Esophagus muscularis mucosa (tissue), 4 donors: ENCODE results near the gene SOX9. TPM values are rescaled to one million over a fixed set of nuclear protein-coding genes. Genes with fewer than 3 reads are reported as not detected.

Experiments used
- DNase-seq: peaks from one replicate; pipeline ENCODE4 v3.0.0-alpha.2; 2017; ENCODE audit errors: extremely low spot score
- H3K27ac ChIP-seq, 4 donors: fragments of 200-600 bp; sonication (generic); replicated peaks in 1 of 4; 1 replicate in 3 of 4; 2 replicates in 1 of 4; pipeline ENCODE4 v1.5.1; 2016 to 2019; ENCODE audit warnings: mild to moderate bottlenecking in 1 of 4
- H3K27me3 ChIP-seq, 4 donors: fragments of 200-600 bp; sonication (generic); one replicate each; pipeline versions ENCODE4 v1.5.1 to v1.6.0; 2016 to 2019
- H3K36me3 ChIP-seq, 4 donors: fragments of 200-600 bp; sonication (generic); one replicate each; pipeline ENCODE4 v1.5.1; 2016 to 2019
- H3K4me1 ChIP-seq, 4 donors: fragments of 200-600 bp; sonication (generic); one replicate each; pipeline ENCODE4 v1.5.1; 2016 to 2019
- H3K4me3 ChIP-seq, 4 donors: fragments of 200-600 bp; sonication (generic); 1 replicate in 2 of 4; 2 replicates in 2 of 4; pipeline ENCODE4 v1.5.1; 2016 to 2019; ENCODE audit warnings: mild to moderate bottlenecking in 4 of 4, moderate library complexity in 1 of 4
- H3K9me3 ChIP-seq, 4 donors: fragments of 200-600 bp; sonication (generic); 1 replicate in 3 of 4; 2 replicates in 1 of 4; pipeline ENCODE4 v1.5.1; 2016 to 2019
- CTCF ChIP-seq, 3 experiments: fragments of 200-600 bp in 2 of 3; fragments of 450-650 bp in 1 of 3; sonication (generic) in 2 of 3; IDR thresholded peaks; one replicate each; pipeline ENCODE4 v1.5.1; 2017 to 2019; ENCODE audit warnings: antibody characterized with exemption in 3 of 3, mild to moderate bottlenecking in 2 of 3, moderate library complexity in 1 of 3
- EP300 ChIP-seq: sonication (generic); formaldehyde crosslinking; IDR thresholded peaks from one replicate; pipeline ENCODE4 v1.6.1; 2017; ENCODE audit warnings: antibody characterized with exemption
- POLR2A ChIP-seq: fragments of 450-650 bp; IDR thresholded peaks from one replicate; pipeline ENCODE4 v1.6.1; 2017; ENCODE audit warnings: antibody characterized with exemption, moderate library complexity, mild to moderate bottlenecking, low read depth
- POLR2AphosphoS5 ChIP-seq, 2 donors: sonication (generic); formaldehyde crosslinking; IDR thresholded peaks; one replicate each; pipeline ENCODE4 v1.6.1; 2017; ENCODE audit warnings: antibody characterized with exemption in 2 of 2
- WGBS: methylation state at CpG from one replicate; pipeline ENCODE4 v1.1.5; 2018; 5-methylcytosine and 5-hydroxymethylcytosine counted together
- intact Hi-C: fragments of 100-400 bp; cut with DNase I; formaldehyde crosslinking; loops from one replicate; pipeline ENCODE4 v1.15.1; 2023
- total RNA-seq, 4 donors: library from RNA; depleted of rRNA; stranded (reverse); fragments of >200 nt; gene quantifications; one replicate each; pipeline versions ENCODE4 v1.1.0 to v1.2.1, GENCODE V29; 2016

The SOX9 gene
- total RNA-seq, 4 donors from 2014 or later, result 1.4 to 3.7 (median 1.9) TPM

GRCh38 chr17:72115781-72116525 is 4.9 kb upstream of the SOX9 start:
- Histone ChIP-seq H3K4me1 (peaks cover 20 to 47% (median 41%) of the 10 kb centered on the region in 4 donors), H3K27me3 (peaks cover 9 to 95% (median 40%) of the 10 kb centered on the region in 4 donors), H3K27ac (no peak overlapping the region), H3K36me3 (no peaks in the 10 kb centered on the region), H3K4me3 (no peak overlapping the region), H3K9me3 (no peaks in the 10 kb centered on the region)
- TF ChIP-seq EP300 (no peak), CTCF (IDR thresholded peaks at IDR 0.05) (no peak), POLR2AphosphoS5 (IDR thresholded peaks at IDR 0.05) (no peak), POLR2A (no peak)
- 41% methylated on average over 21 of the region's 39 CpGs for WGBS
- intact Hi-C loops, result loop anchor here (5.0 to 10.0 kb wide), 2 partner anchors 644 to 1481 kb away; no protein-coding TSS in a partner anchor
- DNase-seq, result no peak

GRCh38 chr17:72116661-72117521 is 3.9 kb upstream of the SOX9 start:
- DNase-seq, result no peak
- Histone ChIP-seq H3K27ac (no peak overlapping the region), H3K36me3 (no peaks in the 10 kb centered on the region), H3K27me3 (peaks cover 9 to 96% (median 48%) of the 10 kb centered on the region in 4 donors), H3K9me3 (no peaks in the 10 kb centered on the region), H3K4me3 (peak overlapping the region; percentile 35 to 54 (median 44)), H3K4me1 (peaks cover 25 to 55% (median 50%) of the 10 kb centered on the region in 4 donors)
- intact Hi-C loops, result loop anchor here (5.0 to 10.0 kb wide), 2 partner anchors 645 to 1482 kb away; no protein-coding TSS in a partner anchor
- TF ChIP-seq EP300, result no peak
- no peak for TF ChIP-seq POLR2AphosphoS5 (IDR thresholded peaks at IDR 0.05)
- no peak for TF ChIP-seq CTCF (IDR thresholded peaks at IDR 0.05)
- TF ChIP-seq POLR2A, result no peak
- 19% methylated on average over 29 of the region's 58 CpGs for WGBS

- H3K4me1 ChIP-seq, result peaks cover 25 to 64% (median 58%) of the 10 kb centered on the region in 4 donors
- no peak for DNase-seq
- H3K36me3 ChIP-seq, result peaks cover 0 to 2% (median 0%) of the 10 kb centered on the region in 4 donors
- 2% methylated on average over 35 of the region's 51 CpGs for WGBS
- no peaks in the 10 kb centered on the region for H3K9me3 ChIP-seq
- no peak for TF ChIP-seq POLR2A
- TF ChIP-seq POLR2AphosphoS5 (IDR thresholded peaks at IDR 0.05), result no peak
- TF ChIP-seq CTCF (IDR thresholded peaks at IDR 0.05), result no peak
- TF ChIP-seq EP300, result no peak
- intact Hi-C loops, result loop anchor here (5.0 to 10.0 kb wide), 2 partner anchors 645 to 1483 kb away; no protein-coding TSS in a partner anchor
- H3K27ac ChIP-seq, result no peak overlapping the region
- H3K27me3 ChIP-seq, result peaks cover 9 to 97% (median 52%) of the 10 kb centered on the region in 4 donors
- peak overlapping the region; percentile 35 to 54 (median 44) for H3K4me3 ChIP-seq
Observed at GRCh38 chr17:72117535-72118334, 3.1 kb upstream of the SOX9 start.

- peaks cover 0 to 9% (median 0%) of the 10 kb centered on the region in 4 donors for H3K36me3 ChIP-seq
- 3% methylated on average over 24 of the region's 24 CpGs for WGBS
- DNase-seq, result no peak
- peaks cover 25 to 71% (median 66%) of the 10 kb centered on the region in 4 donors for H3K4me1 ChIP-seq
- peak overlapping the region; percentile 35 to 54 (median 44) for H3K4me3 ChIP-seq
- intact Hi-C loops, result loop anchor here (5.0 to 10.0 kb wide), 2 partner anchors 646 to 1484 kb away; no protein-coding TSS in a partner anchor
- peaks cover 9 to 99% (median 56%) of the 10 kb centered on the region in 4 donors for H3K27me3 ChIP-seq
- H3K27ac ChIP-seq, result no peak overlapping the region
- TF ChIP-seq POLR2AphosphoS5 (IDR thresholded peaks at IDR 0.05) (no peak), CTCF (IDR thresholded peaks at IDR 0.05) (peak; percentile 75 to 92 (median 87))
- no peaks in the 10 kb centered on the region for H3K9me3 ChIP-seq
Observed at GRCh38 chr17:72118335-72119076, 2.3 kb upstream of the SOX9 start.
